GM19240 (cell line): ENCODE measurements around the gene MARCHF6.
"Not testable (repeated sequence)": the region's sequence is repeated elsewhere in the genome, so short reads cannot be mapped to it uniquely, and the experiment has no call there.

ENCODE experiments used
- DNase-seq: peaks from one replicate; pipeline ENCODE4 v3.0.0; 2011; ENCODE audit warnings: low spot score; ENCODE audit not compliant: insufficient read length

MARCHF6 gene, protein sequence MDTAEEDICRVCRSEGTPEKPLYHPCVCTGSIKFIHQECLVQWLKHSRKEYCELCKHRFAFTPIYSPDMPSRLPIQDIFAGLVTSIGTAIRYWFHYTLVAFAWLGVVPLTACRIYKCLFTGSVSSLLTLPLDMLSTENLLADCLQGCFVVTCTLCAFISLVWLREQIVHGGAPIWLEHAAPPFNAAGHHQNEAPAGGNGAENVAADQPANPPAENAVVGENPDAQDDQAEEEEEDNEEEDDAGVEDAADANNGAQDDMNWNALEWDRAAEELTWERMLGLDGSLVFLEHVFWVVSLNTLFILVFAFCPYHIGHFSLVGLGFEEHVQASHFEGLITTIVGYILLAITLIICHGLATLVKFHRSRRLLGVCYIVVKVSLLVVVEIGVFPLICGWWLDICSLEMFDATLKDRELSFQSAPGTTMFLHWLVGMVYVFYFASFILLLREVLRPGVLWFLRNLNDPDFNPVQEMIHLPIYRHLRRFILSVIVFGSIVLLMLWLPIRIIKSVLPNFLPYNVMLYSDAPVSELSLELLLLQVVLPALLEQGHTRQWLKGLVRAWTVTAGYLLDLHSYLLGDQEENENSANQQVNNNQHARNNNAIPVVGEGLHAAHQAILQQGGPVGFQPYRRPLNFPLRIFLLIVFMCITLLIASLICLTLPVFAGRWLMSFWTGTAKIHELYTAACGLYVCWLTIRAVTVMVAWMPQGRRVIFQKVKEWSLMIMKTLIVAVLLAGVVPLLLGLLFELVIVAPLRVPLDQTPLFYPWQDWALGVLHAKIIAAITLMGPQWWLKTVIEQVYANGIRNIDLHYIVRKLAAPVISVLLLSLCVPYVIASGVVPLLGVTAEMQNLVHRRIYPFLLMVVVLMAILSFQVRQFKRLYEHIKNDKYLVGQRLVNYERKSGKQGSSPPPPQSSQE

DNA sequence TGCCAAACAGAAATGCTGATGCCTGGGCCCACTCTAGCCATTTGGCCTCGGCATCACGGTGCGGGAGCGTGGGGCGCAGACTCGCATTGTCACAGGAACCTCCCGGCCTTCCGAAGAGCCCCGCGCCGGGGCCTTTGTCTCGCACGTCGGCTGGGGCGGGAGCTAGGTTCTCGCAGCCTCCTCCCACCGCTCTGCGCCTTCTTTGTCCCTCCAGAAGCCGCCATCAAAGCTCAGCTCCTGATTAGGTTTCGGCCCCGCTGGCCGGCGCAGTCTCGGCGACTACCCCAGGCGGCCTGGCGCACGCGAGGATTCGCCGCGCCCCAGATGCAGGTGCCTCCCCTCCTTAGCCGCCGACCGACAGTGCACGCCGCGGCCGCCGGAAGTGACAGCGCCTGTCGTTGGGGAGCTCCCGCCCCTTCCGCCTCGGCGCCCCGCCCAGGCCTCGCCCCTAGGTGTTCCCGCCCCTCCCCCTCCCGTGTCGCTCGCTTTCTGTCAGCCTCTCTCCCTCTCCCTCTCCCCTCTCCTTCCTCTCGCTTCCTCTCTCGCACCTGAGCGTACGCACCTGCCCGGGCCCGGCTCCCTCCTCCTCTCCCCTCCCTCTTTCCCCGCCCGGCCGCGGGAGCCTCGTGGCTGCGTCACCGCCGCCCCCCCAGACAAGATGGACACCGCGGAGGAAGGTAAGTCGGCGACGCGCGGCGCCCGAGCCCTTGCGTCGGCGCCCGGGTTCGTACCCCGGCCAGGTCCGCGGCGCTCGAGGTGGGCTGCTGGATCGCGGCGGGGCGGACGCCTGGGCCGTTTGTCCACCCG, at the start of gene MARCHF6:
Gene MARCHF6, plus strand, starts transcription at position 455 of the 807 bp plus-strand sequence. Its CDS starts 204 bp downstream, at position 659.
- DNase-seq = no peak

DNA sequence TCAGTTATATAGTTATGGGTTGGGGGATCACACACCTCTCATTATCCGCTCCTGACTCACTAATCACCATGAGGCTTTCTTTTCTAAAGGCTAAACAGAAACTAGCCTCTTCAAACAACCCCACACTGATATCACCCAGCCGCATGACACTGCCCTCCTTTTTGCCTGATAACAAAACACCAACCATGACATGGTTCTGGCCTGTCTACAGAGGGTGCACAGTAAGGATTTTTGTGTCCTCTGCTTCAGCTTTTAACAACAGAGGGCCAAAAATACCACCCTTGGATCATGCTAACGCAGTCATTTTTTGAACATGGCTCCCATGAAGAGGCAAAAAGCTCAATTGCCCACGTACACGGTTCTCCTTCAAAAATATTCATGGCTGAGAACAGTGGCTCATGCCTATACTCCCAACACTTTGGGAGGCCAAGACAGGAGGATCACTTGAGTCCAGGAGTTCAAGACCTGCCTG, 49.8 kb upstream of the MARCHF6 start:
- DNase-seq = no peak

DNA sequence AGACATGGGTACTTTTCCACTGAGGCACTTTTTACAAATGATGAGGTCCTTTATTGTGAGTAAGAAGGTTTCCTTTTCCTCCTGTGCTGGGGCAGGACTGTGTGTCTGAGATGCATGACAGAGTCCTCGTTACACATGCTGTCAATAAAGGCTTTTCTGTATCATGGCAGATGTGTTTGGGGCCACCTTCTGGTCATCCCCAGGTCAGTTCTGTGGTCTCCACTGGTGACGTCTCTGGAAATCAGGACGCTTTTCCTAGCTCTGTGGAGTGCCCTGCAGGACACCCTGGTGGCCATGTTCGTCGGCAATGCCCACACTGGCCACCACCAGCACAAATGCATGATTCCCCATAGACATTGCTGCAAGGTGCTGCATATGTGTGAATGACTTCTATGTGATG, 48.6 kb upstream of the MARCHF6 start:
- DNase-seq = no peak

DNA sequence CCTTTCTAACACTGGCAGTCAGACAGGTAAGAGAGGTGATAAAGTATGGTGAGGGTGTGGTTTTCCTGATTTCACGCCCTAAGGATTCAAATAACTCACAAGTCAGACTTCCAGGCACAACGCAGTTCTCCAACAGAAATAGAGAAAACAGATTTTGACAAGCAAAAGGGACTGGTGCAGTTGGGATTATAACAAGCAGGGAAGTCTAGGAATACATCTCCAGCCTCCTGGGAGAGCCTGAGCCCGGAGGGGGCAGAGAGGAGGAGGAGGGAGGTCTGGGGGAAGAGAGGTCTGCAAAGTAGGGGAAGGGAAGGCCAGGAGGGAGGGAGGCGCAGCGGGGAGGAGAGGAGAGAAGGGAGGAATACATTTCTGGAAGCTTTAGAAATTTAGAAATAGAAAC, 47.4 kb upstream of the MARCHF6 start:
- DNase-seq = no peak

DNA sequence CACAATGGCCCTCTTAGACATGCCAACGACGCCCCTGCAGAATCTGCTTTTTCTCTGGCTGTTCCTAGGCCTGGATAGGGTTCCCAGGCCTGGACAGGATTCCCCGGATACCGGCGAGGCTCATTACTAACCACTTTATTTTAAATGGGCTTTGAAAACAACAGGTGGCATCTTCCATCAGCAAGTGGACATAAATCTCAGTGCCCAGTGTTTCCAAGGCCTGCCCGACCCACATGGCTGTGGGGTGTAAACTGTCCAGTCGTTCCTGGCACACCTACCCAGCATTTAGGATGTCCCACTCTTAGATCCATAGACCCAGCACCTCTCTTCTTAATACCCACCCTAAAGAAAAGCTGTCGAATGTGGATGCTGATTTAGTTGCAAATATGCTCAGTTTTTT, 46.7 kb upstream of the MARCHF6 start:
- DNase-seq = no peak

DNA sequence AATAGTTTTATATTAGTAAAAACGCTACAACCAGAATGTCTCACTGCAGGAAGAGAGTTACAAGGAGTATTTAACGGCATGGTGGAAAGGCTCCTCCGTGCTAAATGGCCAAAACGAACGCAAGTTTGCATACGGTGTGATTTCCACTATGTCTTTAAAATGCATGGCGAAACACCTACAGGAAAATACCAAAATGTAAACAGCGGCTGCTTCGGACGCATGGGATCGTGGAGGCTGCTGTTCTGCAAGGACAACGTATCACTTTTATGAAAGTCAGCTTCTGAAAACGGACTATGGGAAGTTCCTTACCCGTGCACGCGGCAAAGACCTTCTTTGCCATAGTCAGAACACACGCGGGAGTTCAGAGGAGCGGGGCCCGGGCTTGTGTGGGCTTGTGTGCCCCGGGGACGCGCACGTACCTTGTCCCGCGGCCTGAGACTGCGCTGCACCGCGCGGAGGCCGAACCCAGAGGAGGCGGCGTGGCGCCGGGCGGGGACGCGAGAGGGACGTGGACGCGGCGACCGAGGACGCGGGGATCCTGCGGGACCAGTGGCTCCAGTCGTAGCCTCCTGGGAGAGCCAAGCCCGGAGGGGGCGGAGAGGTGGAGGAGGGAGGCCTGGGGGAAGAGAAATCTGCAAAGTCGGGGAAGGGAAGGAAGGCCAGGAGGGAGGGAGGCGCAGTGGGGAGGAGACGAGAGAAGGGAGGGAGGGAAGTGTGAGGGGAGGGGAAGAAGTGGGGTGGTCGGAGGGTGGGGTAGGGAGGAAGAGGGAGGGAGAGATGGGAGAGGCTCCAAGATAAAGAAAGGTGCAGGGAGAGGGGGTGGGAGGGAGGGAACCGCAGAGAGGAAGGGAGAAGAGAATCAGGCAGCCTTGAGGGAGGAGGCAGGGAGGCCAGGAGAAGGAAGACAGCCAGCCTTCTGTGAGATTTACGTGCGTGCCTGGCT, 46.0 kb upstream of the MARCHF6 start, which contains the start of gene CMBL:
Gene CMBL, minus strand, starts transcription at position 697 of the 943 bp plus-strand sequence. CDS start 17,140 bp downstream, outside the sequence.
- DNase-seq = peak; percentile 33

DNA sequence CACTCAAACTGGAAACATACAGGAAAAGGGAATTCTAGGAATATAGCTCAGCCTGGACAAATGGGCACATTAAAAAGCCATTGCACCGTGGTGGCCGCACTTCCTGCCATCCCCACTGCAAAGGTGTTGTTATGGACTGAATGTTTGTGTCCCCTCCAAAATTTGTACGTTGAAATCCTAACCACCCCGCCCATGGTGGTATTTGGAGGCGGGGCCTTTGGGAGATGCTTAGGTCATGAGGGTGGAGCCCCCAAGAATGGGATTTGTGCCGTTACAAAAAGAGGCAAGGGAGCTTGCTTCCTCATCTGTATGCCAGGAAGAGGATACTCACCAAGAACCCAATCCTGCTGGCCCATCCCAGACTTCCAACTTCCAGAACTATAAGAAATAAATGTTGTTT, 44.7 kb upstream of the MARCHF6 start:
- no peak for DNase-seq

DNA sequence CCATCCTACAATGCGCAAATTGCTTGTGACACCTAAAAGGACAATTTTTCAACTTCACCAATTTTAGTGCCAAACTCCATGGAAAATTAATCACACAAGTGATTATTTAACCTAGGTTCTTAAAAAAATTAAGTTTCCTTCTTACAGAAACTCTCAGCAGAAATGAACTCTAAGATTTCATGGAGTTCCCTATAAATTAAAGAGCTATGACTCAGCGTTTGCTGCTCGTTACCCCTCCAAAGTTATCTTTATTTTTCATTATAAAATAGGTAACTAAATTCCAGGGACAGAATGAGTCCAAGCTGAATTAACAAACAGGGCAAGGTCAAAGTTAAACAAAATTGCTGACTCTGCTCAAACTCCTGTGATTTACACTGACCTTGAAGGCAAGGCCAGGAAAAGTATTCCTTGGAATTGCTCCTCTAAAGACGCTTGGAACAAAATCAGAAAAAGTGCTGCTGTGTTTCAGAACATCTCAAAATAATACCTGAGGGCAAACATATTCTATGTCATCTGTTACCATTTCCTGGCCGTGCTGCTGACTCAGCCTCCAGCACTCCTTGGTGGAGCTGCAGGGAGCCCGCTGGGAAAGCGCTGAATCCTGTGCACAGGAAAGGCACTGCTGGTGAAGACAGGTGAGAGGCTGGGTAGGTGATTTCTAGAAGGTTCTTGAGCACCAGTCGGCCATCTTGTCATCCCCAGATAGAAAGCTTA, 43.3 kb upstream of the MARCHF6 start:
- DNase-seq = no peak

DNA sequence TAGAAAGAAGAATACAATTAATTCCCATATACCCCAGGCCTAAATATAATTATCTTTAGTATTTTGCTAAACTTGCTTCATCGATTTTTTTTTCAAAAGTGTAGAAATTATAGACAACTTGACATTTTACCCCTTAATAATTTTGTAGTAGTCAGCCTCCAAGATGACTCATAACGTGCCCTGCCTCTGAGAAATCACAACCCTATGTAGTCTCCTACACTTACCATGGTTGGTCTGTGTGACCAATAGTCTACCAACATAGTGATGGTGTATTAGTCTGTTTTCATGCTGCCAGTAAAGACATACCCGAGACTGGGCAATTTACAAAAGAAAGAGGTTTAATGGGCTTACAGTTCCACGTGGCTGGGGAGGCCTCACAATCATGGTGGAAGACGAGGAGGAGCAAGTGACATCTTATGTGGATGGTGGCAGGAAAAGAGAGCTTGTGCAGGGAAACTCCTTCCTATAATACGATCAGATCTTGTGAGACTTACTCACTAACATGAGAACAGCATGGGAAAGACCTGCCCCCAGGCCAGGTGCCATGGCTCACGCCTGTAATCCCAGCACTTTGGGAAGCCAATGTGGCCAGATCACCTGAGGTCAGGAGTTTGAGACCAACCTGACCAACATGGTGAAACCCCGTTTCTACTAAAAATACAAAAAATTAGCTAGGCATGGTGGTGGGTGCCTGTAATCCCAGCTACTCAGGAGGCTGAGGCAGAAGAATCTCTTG, 42.5 kb upstream of the MARCHF6 start:
- DNase-seq = not testable (repeated sequence)

DNA sequence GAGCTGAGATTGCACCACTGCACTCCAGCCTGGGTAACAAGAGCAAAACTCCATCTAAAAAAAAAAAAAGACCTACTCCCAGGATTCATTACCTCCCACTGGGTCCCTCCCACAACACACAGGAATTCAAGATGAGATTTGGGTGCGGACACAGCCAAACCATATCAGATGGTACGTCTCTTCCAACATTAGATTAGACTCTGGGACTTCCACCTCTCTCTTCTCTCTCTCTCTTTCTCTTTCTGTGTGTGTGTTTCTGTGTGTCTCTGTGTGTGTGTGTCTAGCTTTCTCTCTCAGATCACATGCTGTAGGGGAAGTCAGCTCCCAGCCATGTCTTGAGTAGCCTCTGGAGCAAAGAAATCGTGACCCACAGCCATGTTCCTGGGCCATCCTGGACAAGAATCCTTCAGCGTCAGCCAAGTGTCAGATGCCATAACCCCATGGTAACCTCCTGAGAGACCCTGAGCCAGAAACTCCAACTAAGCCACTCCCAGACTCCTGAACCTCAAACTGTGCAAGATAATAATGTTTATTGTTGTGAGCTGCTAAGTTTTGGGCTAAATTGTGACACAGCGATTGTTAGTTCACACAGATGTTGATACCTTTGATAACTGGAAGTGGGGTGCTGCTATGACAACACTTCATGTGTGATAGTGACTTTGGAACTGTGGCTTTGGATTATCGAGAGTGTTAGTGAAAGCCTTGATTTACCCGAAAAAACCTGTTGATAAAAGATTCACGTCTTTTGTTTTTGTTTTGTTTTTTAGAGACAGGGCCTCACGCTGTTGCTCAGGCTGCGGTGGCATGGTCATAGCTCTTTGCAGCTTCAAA, 41.7 kb upstream of the MARCHF6 start:
- no peak for DNase-seq

DNA sequence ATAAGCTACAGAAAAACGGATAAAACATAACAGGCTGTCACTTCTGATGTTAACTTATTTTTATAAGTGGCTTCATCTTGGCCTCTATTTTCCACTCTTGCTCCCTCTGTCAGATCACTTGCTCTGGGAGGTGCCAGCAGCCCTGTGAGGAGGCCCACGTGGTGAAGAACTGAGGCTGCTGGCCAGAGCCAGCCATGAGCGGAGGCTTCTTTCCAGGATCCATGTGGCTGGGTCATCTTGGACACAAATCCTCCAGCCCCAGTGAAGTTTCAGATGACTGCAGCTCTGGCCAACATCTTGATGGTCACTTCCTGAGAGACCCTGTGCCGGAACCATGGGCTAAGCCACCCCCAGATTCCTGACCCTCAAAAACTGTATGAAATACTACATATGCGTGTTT, 38.3 kb upstream of the MARCHF6 start:
- DNase-seq = no peak

DNA sequence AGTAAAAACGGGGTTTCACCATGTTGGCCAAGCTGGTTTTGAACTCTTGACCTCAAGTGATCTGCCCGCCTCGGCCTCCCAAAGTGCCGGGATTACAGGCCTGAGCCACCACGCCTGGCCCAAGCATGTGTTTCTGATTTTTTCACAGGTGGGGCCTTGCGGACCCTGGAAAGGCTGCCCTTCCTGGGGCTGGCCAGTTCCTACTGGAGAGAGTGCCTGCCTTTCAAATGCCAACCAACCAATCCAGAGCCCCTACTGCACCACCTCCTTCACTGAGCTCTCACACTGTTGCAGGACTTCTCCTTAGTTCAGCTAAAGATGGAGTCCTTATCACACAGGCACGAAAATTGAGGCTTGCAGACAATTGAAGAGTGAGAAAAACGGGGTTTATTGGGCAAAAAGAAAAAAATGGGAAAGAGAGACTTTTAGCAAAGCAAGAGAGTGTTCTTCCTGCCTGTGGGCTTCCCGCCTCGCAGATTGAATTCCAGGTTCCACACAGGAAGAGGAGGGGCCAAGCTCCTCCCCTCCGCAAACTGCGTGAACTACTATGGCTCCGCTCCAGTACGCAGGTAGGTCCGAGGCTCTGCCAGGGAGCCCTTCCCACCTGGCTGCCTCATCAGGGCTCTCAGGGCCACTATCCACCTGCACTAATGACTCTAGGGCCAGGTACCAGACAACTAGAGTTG, 37.5 kb upstream of the MARCHF6 start:
- DNase-seq = no peak

DNA sequence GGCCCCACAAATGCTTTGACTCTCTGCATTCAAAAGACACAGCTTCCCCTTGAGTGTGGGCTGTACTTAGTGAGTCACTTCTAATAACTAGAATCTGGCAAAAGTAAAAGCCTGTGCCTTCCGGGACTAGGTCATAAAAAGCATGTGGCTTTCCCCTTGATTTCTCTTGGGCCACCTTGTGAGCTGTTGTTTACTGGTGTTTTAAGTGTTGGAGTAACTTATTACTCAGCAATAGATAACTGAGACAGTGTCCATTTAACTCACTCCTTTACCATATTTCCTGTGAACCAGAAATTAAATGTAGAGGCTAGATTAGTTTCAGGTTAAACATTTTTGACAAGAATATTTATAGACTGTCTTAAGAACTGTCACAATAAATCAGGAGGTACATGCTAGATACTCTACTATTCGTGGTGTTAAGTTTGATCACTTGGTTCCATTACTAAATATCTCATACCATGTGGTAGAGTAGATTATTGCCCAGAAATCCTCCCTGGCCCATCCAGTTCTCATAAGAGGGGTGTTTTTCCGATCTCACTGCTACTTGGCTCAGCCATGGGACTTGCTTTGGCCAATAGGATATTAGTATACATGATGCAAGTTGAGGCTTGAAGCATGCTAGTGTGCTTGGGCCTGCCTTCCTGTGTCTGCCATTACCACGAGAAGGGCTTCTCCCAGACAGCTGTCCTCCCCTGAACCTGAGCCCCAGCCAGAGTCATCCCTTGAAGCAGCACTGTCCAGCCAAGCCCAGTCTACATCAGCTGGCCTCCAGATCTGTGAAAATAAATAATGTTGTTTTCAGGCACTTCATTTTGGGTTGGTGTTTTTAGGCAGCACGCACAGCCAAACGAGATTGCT, 35.4 kb upstream of the MARCHF6 start:
- DNase-seq = no peak

DNA sequence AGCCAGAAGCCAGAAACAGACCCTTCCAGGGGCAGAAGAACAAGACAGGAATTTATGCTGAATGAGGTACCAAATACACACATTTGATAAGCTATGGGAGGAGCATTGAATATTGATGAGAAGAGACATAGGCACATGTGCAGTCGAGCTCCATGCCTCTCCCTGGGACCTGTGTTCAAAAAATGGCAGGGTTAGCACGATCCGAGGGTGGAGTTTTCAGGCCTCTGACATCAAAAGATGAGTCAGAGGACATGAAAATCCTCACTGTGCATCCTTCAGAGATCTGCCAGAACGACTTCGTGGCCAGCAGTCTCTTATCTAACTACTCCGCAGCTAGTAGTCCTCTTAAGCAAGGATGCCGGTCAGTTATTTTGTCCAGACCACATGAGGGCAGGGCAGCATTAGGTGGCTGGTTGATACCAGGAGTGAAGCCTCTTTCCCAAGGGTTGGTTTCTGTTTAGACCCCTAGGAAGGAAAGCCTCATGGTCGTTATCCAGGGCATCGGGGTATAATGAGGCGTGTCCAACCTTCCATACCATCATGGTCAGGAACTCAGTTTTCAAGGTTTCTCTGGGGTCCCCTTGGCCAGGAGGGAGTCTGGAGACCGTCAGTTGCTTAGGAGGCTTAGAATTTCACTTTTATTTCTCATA, 34.2 kb upstream of the MARCHF6 start:
- no peak for DNase-seq

DNA sequence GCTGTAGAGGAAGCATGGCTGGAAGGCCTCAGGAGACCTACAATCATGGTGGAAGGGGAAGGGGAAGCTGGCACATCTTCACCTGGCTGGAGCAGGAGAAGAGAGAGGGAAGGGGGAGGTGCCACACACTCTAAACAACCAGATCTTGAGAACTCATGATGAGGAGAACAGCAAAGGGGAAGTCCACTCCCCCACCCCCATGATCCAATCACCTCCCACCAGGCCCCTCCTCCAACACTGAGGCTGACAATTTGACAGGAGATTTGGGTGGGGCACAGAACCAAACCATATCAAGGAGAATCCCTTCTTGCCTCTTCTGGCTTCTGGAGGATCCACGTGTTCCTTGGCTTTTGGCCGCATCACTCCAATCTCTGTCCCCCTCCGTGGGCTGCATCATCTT, 32.7 kb upstream of the MARCHF6 start:
- DNase-seq = no peak

DNA sequence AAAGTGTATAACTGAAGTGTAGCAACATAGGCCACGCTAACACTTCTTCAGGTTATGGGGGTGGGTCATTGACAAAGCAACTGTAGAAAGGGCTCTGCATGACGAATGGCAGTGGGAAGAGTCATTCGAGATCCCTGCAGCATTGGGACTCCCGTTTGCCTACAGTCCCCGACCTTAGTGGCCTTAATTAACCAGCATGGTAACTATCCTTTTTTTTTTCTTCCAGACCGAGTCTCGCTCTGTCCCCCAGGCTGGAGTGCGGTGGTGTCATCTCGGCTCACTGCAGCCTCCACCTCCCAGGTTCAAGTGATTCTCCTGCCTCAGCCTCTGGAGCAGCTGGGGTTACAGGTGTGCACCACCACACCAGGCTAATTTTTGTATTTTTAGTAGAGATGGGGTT, 31.6 kb upstream of the MARCHF6 start:
- no peak for DNase-seq
